Astrocyte of the spinal cord (primary cell): ENCODE results near the gene ANKRD49.

Experiments used
- DNase-seq: peaks from one replicate; pipeline ENCODE4 v3.0.0; 2011; ENCODE audit warnings: low read depth, low spot score
- H3K4me3 ChIP-seq: 2 replicates; pipeline ENCODE4 v1.5.1; 2011; ENCODE audit warnings: low read depth, mild to moderate bottlenecking, low read length, moderate library complexity
- in situ Hi-C: cut with HindIII; loops from 2 replicates; pipeline ENCODE4 v1.10.0; 2017; ENCODE audit warnings: low sequenced_read_pairs
- TF ChIP-seq, protein P1 (sequence below): IDR thresholded peaks from 2 replicates; pipeline ENCODE4 v1.5.1; 2012; ENCODE audit warnings: low read depth, mild to moderate bottlenecking, low read length, inconsistent platforms

ANKRD49 gene

DNA sequence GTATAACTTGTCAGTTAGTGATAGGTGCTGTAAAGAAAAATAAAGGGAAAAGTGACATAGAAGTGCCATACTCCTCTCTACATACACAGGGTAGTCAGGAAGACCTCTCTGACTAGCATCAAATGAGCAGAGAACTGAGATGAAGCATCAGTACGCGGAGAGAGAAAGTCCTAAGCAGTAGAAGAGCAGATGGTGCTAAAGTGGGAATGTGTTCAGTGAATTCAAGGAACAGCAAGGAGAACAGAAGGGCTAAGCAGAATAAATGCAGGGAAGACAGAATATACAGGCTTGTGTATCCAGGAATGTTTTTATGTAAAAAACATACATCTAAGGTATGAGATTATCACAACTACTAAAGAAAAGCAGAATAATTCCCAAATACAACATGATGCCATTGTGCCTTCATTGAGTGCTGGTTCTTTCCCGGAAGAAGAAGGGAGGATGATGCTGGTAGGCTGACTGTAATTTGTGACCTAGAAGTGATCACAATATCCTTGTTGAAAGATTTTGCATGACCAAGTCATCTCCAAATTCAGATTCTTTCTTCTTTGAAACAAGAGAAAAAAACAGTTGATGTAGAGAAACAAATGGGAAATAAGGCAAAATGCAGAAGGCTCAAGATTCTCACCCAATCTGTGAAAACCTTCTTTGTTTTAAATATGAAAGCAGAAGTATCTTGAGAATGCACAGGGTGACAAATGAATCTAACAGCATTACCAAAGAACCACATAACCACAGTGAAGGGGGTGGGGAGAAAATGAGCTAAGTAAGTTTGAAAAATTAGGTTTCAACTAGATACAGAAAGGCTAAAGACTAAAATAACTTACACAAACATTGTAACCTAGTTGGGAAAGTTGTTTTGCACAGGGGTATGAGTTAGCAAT lies 20.6 kb upstream of the ANKRD49 start:
- TF ChIP-seq, protein P1, sequence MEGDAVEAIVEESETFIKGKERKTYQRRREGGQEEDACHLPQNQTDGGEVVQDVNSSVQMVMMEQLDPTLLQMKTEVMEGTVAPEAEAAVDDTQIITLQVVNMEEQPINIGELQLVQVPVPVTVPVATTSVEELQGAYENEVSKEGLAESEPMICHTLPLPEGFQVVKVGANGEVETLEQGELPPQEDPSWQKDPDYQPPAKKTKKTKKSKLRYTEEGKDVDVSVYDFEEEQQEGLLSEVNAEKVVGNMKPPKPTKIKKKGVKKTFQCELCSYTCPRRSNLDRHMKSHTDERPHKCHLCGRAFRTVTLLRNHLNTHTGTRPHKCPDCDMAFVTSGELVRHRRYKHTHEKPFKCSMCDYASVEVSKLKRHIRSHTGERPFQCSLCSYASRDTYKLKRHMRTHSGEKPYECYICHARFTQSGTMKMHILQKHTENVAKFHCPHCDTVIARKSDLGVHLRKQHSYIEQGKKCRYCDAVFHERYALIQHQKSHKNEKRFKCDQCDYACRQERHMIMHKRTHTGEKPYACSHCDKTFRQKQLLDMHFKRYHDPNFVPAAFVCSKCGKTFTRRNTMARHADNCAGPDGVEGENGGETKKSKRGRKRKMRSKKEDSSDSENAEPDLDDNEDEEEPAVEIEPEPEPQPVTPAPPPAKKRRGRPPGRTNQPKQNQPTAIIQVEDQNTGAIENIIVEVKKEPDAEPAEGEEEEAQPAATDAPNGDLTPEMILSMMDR: no peak
- DNase-seq: peak; percentile 51
- H3K4me3 ChIP-seq: no peak overlapping the region
- in situ Hi-C loops: no loop called here

DNA sequence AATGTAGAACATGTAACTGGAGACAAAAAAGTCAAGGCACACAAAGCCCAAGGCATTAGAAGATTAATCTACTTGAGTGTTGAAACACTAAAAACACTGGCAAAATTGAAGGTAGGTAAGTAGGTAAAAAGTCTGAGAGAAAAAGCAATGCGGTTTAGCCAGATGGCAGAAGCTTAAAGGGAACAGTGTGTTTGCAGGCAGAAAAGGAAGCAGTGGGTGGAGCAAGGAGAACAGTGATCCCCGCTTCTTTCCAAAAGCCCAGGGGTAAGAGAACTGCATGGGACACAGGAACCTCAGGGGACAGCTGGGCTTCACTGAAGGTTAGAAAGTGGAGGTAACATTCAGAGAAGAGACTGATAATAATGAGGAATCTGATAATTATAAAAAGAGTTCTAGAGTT lies 16.2 kb upstream of the ANKRD49 start:
- in situ Hi-C loops: no loop called here
- TF ChIP-seq, protein P1: no peak

DNA sequence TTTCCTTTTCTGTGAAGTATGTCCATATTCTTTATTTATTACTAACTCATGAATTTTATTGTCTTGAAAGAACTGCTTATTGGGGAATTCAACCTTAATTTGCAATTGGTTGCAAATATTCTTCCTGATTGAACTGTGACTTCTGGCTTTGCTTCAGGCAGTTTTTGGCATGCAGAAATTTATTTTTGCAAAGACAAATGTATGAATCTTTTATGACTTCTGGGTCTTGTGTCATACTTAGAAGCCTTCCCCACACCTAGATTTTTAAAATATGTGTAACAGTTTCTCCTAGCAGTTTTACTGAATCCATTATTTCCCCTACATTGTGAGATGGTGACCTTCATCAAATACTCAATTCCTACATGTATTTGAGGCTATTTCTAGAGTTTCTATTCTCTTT lies 12.4 kb upstream of the ANKRD49 start:
- TF ChIP-seq, protein P1: no peak
- in situ Hi-C loops: no loop called here
- DNase-seq: no peak

More for the DNA sequence above, 16.2 kb upstream of the ANKRD49 start:
- H3K4me3 ChIP-seq: no peak overlapping the region
- no peak for DNase-seq

DNA sequence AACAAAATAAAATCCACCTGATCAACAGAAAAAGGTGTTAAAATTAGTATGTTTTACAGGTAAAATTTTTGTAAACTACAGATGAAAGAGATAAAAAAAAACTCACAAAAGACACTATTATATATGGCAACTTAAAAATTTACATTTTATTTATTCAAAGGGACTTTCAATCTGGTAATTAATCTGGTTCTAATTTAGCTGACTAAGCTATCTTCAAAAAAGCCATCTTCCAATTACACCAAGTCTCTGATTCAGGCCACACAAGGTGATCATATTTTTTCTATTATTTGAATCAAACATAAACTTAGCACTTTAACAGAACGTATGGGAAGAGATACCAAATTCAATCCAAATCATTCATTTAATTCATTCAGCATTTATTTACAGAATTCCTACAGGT lies 7.7 kb upstream of the ANKRD49 start:
- no peak for DNase-seq
- in situ Hi-C loops: no loop called here

More for the DNA sequence above, 12.4 kb upstream of the ANKRD49 start:
- no peak overlapping the region for H3K4me3 ChIP-seq

DNA sequence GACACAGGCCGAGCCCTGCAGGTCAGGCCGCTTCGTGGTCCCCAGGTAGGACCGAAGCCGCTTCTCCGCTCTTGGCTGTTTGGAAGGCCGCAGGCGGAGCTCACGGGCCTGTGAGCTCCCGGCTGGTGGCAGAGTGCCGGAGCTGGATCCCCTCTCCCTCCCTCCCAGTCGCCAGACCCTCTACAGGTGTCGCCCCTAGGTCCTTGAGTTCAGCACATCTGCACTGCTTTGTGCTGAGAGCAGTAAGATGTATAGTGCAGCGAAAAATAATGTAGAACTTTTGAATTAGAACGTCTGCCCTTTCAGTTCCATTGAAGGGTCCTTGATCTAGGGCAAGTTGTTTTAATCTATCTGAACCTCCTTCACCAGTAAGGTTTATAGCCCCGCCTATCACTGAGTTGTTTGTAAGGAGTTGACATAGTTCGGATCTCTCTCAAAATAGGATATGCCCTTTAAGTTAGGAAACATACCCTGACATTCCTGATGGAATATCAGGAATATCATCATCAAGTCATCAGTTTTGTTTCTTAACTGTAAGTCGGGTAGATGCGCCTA lies 419 bp downstream of the ANKRD49 start:
- DNase-seq: no peak
- TF ChIP-seq, protein P1: no peak
- in situ Hi-C loops: no loop called here
- H3K4me3 ChIP-seq: peak overlapping the region; percentile 96

More for the DNA sequence above, 7.7 kb upstream of the ANKRD49 start:
- TF ChIP-seq, protein P1: no peak
- H3K4me3 ChIP-seq: no peak overlapping the region

DNA sequence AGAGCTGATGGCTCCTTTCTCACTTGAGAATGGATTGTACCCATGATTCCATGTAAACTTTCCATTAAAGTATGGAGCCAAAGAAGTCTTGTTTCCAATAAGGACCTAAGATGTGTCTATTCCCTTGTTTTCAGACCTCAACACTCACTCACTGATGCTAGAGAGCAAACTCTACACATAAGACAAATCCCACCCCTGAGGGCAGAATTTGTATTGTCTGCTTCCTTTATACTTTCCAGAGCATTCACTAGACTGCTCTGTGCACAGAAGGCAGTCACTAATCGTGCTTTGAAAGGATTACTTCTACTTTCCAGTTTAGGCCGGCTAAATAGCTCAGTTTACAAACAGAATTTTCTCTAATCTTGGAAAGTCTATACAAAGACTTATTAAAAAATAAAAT lies 6.4 kb downstream of the ANKRD49 start:
- no peak overlapping the region for H3K4me3 ChIP-seq
- TF ChIP-seq, protein P1: no peak
- in situ Hi-C loops: no loop called here

More for the DNA sequence above, 6.4 kb downstream of the ANKRD49 start:
- no peak for DNase-seq
